Lower leg skin (tissue), 3 donors: ENCODE data around the gene MAJIN.

Experiments
- CTCF ChIP-seq, 3 donors: fragments of 450-650 bp; IDR thresholded peaks; one replicate each; pipeline ENCODE4 v1.5.1; 2016; ENCODE audit warnings: antibody characterized with exemption in 3 of 3, mild to moderate bottlenecking in 3 of 3, moderate library complexity in 2 of 3
- POLR2A ChIP-seq, 2 donors: fragments of 450-650 bp; IDR thresholded peaks; one replicate each; pipeline ENCODE4 v1.6.1; 2016 to 2017; ENCODE audit warnings: antibody characterized with exemption in 2 of 2, mild to moderate bottlenecking in 1 of 2, moderate library complexity in 1 of 2

- TF ChIP-seq CTCF (IDR thresholded peaks at IDR 0.05): no peak
- TF ChIP-seq POLR2A (IDR thresholded peaks at IDR 0.05): no peak
Measured at GRCh38 chr11:64996327-64996709, 24.4 kb upstream of the MAJIN start.
